ENCODE results near the gene CPN2.

Gene CPN2

DNA sequence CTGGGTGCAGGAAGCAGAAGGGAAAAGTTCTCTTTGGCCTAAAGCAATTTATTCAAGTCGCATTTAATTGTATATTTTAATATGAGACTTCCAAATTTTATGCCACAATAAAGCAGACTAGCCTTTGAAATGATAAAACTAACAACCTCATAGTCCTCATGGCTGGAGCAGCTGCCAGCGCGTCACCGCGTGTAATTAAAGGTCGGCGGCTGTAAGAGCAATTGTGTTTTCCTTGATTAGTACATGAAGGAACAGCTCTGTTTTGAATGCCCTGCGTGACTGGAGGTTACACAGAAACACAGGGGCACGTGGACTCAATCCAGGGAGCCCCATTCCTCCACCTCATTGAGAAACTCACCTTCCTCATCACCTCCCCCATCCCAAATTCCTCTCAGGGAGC, 28.5 kb upstream of the CPN2 start:
- no peak for DNase-seq

DNA sequence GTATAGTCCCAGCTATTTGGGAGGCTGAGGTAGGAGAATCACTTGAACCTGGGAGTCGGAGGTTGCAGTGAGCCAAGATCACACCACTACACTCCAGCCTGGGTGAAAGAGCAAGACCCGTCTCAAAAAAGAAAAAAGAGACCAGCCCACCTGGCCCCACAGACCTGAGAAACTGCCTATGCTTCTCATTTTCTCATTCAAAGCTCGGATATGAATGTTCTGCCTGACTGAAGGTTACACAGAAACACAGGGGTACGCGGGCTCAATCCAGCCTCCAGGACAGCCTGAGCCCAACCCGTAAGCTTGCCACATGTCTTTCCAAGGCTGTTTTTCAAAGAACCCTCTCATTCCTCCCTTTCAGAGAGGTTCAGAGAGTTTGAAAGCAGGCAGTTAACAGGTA, 28.1 kb upstream of the CPN2 start:
- DNase-seq, result no peak

DNA sequence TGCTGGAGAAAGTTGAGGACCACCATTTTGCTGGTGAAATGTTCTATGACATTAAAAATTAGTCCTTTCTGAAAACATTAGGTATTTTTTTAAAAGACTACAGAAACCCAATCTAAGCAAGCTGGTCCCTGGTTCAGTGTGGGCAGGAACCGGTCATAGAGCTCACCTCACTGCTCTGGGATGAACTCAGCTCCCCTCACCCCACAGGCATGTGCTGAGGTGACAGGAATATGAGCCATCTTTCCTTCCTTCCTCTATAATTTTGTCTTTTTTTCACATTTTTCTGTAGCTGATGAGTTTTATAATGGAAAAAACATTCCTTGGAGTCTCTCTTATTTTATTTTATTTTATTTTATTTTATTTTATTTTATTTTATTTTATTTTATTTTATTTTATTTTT, 26.6 kb upstream of the CPN2 start:
- DNase-seq, result no peak

DNA sequence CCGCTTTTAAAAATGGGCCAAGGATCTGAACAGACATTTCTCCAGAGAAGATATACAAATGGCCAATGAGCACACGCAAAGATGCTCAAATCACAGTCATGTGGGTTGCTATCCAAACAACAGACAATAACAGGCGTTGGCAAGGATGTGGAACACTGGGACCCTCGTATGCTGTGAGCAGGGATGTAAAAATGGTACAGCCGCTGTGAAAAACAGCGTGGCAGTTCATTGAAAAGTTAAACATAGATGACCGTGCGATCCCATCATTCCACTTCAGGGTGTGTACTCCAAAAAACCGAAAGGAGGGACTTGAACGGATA, 25.1 kb upstream of the CPN2 start:
- no peak for DNase-seq

DNA sequence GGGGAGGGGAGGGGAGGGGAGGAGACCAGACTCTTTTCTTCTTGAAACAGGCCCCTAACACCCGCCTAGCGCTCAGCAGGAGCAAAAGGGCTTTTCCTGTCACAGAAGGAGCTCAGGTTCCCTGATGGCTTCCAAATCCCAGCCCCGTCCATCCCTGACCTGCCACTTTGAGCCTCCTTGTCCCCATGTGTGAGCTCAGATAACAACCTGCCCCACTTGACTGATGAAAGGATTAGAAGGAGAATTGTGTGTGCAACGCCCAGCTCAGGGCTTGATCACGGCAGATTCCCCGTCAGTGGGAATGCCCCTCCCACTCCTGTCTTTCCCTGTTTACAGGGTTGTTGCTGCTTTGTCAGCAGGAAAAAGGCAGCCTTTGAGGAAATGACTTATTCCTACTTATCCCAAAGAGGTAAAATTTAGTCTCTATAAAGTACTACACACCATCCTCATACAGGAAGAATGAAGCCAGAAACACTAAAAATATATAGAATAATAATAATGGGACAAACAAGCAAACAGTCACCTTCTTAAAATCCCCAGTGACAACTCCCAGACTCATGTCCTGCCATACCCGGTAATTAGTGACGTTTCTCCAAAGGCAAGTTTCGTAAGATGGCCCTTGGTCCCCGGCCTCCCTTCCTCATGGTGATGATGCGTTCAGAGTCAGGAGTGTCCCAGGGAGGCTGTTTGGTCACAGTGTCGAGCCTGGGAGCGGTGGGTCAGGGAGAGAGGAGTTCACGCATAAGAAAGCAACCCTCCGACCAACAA, 24.5 kb upstream of the CPN2 start:
- no peak for DNase-seq

DNA sequence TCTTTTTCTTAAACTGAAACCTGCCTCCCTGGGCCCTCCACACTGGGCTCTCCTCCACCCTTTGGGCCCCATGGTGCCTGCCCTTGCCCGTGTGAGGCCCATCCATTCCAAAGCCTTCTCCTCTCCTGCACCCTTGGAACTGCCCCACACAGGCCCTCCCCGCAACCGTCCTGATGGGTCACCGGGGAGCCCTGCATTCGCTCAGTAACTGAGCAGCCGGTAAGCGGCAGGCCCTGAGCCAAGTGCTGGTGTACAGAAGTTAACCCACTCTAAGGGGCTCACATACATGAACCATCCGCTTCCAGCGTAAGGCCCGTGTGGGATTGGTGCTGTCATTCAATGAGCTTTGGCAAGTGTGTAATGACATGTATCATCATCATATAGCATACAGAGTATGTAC, 23.8 kb upstream of the CPN2 start:
- DNase-seq, result no peak

DNA sequence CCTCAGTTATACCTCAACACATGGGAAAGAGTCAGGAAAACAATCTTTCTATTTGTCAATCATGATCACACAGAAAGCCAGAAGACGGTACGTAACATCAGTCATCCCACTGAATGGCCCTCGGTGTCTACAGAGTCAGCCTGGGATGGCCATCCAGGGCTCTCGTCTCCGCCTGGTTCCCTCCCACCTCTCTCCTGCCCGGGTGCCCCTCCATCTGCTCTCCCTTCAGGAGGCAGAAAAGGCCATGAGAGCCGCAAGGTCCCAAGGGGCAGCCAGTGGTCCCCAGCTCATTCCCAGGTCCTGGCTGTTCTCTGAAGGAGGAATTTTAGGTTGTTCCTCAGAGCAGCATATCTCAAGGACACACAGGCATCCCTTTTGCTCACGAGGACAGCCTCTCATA, 22.8 kb upstream of the CPN2 start:
- no peak for DNase-seq

DNA sequence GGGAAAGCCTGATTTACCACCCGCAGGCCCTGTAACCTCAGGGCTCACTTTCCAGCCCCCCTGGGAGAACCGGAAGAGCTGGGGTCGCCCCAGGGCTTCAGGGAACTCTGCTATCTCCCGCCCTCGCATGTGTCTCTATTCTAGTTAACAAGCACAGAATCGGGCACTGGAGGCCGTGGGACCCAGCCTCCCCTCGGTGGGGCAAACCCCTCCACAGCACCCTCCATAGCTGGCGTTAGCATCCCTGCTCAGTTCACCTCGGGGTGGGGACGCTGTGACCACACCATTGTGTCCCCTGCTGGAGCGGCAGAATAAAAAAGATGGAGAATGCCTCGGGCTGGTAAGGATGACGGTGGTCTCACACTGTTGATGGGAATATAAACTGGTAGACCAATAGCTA, 21.9 kb upstream of the CPN2 start:
- no peak for DNase-seq

DNA sequence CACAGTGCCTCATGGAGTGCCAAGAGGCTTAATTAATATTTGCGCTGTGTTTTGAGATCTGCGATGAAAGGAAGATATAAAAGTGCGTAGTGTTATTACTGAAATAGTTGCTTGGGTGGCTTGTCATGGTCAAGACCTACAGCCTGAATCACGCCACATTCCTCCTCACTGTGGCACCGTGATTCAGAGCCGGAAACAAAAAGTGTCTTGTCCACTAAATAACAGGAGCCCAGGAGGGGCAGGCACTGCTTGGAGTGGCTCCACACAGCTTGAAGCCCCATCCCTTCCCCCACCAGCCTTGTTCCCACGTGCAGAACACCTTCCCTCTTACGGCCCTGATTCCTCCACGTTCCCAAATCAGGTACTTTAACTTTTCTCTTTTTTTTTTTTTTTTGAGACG, 19.6 kb upstream of the CPN2 start:
- no peak for DNase-seq

DNA sequence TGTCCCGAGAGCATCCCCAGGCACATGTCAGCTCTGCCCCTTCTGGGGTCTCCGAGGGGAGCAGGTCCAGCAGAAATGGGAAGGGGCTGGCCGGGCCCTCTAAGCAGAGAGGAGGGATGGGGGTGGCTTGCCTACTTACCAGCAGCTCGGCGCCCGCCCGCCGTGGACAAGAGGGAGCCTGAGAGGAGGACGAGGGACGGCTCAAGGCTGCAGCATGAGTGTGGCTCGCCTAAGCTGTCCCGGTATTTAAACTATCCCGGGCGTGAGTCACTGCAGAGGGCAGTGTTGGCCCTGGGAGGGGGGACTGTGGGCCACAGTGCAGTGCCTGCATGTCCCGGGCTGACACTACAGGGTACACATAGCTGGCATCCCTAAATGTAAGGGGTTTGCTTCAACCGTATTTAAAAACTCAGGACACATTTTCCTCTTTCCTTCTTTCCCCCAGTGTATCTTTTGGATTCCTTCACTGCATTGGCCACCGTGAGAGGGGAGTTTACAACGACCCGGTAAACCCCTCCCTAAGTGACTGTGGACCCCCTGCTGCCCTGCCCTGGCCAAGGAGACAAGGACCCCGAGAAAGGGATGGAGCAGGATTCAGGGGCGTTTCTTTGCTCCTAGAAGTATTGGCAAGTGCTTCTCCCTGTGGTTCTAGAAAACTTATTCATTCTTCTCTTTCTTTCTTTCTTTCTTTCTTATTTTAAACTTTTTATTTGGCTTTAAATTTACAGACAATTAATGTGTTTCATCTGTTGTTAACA, 18.6 kb upstream of the CPN2 start, which contains the start of gene LRRC15:
Gene LRRC15 (minus strand): TSS at position 222 of the 758 bp plus-strand sequence. CDS start 8,700 bp downstream, outside the sequence.
- no peak for DNase-seq

DNA sequence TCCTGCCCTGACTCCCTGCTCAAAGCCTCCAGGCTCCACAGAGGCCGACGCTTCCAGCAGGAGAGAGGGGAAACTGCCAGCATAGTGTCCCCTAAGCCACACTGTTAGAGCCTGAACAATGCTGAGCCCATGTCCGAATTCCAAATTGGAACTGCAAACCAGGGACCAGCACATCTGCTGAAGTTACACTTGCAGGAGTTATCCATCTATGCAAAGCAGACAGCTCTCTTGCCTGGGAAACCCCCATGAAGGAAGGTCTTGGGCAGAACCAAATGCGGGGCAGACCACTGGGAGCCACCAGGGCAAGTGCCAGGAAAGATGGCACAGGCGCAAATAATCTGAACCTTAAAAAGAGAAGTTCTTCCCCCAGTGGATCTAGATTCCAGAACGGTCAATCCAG, 17.8 kb upstream of the CPN2 start:
- no peak for DNase-seq

DNA sequence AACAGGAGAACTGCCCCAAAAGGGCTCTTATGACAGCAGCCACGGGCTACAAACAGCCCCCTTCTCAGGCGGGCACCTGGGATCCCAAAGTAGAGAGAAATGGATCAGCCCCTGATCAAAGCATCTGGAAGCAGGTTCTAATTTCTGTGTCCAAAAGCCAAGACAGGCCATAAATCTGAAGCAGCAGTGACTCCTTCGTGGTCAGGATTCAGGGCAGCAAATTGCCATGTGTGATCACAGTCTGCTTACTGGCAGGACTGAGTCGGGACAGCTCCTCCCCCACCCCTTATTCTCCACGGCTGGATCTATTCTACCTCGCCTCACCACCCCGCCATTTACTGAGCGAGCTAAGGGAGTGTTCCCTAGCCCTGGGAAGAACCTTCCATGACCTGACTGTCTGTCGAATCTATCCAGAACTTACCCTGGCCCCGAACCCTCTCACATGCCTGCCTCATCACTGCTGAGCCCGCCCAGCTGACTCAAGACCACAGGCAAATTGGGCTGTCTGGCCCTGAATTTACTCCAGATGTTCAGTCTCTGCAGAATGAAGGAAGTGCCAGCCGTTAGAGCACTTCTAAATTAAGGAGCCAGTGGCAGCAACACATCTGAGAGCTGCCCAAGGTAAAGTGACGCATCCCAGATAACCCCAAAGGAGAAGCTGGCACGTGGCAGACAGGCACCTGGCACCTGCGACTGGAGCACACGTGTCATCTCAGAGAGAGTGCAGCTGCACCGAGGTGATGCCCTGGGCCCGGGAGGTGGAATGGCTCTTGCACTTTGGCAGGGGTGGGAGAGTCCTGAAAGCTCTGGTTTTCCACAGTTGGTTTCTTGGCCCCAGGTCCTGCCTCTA, 17.1 kb upstream of the CPN2 start:
- DNase-seq, result no peak

DNA sequence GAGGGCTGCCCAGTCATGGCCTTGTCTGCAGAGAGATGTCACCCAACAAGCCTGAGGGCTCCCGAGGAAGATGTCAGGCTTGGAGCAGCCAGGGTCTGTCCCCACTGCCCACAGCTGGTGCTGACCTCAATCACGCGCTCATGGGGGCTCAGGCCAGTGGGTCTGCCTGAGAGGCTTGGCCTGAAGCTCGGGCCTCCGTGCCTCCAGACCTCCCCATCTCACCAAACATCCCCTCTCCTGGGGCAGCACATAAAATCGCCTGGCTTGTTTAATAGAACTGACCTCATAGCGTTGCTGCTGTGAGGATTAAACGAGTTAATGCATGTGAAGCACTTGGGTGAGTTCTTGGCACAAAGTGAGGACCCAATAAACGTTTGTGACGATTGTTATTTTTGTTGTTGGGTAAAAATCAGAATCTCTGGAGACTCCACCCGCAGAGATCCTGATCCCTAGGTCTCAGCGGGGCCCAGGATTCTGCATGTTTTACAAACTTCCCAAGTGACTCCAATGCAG, 14.9 kb upstream of the CPN2 start:
- no peak for DNase-seq

DNA sequence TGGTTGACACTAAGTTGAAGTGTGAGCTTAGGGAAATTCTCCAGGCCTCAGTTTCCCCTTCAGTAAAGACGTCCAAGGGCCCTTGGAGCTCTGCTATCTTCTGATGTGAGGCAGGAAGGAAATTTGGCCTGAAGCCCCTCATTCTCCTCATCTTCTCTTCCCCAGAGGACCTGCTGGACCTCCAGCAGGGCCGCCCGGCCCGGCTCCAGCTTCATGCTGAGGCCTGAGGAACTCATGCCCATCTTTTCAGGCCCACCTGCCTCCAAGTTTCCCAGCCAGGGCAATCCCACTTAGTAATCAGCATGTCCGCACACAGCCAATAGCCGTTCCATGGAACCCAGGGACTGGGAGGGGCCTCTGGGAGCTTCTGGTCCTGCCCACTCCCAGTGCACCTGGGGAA, 14.4 kb upstream of the CPN2 start:
- DNase-seq, result no peak

DNA sequence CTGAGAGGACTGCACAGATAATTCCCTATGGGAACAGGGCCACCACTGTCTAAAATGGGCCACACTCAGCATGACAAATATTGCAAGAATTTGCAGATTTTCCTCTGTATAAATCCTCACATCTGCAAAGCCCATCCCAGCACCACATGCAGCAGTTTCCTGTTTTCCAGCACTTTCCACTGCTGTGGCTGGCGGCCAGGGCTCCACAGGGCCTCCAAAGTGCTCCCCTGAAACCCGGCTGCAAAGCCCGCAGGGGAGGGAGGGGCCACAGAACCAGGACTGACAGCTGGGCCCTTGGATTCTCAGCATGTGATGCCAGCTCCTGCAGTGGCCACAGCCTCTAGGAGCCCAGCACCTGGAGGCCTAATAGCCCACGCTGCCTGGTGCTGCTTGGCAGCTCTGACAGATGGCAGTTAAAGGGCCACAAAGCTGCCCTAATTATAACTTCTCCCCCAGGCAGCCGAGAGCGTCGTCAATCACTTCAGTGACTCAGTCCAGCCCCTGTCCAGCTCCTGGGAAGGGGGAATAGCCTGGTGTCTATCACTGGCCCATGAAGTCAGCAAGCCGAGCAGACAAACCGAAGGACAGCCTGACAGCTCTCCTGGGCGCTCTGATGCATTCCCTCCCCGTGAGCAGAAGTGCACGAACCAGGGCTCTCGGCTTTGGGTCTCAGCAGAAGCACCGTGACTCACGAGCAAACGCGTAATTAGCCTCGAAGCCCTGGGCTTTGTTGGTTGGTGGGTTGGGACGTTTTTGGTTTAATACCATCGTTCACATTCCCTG, 13.7 kb upstream of the CPN2 start:
- no peak for DNase-seq

DNA sequence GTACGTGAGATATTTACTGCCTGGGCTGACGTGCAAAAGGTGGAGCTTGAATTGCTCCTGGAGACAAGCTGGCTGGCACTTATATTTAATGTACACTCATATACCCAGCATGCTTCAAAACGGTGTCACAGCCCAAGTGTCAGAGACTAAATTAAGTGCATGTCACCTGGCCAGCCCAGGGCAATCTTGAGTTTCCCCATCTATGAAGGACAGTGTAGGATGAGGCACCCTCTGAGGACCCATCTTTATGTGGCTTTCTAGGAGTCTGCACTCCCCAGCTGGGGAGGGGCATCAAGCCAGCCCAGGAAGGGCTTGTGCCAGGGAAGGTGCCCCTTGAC, 13.2 kb upstream of the CPN2 start:
- no peak for DNase-seq

DNA sequence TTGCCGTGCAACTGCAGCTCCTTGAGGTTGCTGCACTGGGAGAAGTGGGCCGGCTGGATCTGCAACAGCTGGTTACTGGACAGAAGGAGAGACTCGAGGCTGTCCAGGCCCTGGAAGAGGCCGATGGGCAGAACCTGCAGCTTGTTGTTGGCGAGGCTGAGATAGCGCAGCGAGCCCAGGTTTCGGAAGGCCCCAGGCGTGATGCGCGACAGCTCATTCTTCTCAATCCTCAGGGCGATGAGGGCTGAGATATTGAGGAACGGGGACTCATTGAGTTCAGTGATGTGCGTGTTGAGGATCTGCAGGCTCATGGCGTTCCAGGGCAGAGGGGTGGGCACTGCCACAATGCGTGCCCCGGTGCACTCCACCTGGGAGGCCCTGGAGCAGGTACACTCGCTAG, 9.4 kb upstream of the CPN2 start:
- no peak for DNase-seq

DNA sequence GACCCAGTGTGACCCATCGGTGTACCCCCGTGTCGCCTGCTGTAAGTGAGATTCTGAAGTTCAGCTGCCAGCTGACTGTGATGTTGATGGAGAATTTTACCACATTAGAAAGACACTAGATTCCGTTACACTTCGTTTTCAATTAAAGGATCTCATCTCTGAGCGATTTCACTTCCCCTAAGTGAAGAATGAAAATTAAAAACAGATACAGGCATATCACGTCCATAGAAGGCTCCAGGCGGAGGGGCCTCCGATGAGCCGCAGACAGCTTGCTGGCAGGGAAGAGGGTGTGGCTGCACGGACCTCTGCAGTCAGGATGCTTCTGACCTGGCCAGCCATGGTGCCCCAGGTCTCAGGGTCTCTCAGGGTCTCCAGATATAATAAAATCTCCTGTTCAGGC, 6.6 kb upstream of the CPN2 start:
- no peak for DNase-seq

DNA sequence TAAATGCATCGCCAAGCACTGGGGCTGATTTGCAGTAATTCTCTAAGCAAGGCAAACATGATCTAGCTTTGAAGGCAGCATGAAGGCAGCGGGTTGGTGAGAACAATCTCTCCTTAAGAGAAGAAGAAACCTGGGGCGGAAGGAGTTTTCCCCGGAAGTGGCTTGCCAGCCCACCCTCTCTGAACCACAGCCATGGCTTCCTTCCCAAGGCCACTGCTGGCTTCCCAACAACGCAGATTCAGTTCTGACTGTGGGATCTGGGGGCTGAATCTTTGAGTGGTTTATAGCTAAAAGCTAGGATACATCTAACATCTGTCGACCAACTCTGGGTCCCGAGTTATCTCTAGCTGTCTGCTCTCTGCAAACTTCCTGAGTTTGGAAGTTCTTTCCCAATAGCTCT, 4.3 kb upstream of the CPN2 start:
- no peak for DNase-seq

DNA sequence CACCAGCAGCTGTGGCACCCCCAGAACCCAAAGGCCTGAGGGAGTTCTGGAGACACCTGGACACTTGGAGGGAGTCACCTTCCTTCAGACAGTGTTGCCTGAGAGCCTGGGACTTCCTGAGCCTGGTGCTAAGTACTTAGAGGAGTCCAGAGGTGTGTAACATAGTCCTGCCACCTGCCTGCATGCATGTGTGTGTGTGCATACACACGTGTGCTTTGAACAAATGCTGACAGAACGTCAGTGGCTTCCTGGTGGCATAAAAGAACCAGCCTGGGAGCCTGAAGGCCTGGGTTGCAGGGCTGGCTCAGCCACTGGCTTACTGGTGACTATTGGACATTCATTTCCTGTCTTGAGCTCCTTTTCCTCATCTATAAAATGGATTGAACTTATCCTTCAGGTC, 3.2 kb upstream of the CPN2 start:
- no peak for DNase-seq

DNA sequence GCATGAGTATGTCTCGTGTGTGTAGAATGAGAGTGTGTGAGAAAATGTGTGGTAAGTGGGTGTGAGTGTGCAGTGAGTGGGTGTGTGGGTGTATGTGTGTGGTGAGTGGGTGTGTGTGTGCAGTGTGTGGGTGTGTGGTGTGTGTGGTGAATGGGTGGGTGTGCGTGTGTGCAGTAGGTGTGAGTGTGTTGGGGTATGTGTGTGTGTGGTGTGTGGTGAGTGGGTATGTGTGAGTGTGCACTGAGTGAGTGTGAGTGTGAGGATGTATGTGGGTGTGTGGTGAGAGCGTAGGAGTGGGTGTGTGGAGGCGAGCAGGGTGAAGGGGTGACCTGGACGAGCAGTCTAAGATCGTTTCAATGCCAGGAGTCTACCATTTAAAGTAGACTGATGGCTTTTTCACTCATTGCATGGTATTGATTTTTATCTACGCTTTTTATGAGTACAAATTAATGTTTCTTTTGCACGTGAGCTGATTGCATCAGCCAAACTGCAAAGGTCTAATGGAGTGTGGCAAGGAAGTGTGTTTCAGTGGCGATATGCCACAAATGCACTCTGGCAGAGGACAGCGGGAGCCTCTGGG, 1.6 kb upstream of the CPN2 start:
- no peak for DNase-seq

DNA sequence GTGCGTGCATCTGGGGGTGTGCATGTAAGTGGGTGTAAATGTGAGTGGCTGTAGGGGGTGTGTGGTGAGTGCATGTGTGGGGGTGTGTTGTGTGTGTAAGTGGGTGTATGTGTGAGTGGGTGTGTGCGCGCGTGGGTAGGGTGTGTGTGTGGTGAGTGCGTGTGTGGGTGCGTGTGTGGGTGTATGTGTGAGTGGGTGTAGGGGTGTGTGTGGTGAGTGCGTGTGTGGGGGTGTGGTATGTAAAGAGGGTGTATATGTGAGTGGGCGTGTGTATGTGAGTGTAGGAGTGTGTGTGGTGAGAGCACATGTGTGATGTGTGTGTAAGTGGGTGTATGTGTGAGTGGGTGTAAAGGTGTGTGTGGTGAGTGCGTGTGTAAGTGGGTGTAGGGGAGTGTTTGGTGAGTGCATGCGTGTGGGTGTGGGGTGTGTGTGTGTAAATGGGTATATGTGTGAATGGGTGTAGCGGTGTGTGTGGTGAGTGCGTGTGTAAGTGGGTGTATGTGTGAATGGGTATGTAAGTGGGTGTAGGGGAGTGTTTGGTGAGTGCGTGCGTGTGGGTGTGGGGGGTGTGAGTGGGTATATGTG, 916 bp upstream of the CPN2 start:
- no peak for DNase-seq

All from NCI-H526 (cell line).